Measurements from ENCODE around the gene NR4A1.

DNA sequence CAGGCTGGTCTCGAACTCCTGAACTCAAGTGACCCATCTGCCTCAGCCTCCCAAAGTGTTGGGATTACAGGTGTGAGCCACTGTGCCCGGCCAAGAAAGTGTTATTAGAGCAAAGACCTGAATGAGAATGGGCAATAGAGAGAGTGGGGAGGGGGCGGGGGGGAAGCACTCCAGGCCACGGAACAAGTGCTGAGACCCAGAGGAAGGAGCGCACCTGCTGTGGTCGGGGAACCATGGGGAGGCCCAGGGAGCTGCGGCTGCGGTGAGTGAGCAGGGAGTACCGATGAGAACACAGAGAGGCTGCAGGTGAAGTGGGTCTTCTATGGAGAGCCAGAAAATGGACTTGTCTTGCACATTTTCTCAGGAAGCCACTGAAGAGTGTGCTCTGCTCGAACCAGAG, 39.0 kb downstream of the NR4A1 start:
- TF ChIP-seq, protein P1, sequence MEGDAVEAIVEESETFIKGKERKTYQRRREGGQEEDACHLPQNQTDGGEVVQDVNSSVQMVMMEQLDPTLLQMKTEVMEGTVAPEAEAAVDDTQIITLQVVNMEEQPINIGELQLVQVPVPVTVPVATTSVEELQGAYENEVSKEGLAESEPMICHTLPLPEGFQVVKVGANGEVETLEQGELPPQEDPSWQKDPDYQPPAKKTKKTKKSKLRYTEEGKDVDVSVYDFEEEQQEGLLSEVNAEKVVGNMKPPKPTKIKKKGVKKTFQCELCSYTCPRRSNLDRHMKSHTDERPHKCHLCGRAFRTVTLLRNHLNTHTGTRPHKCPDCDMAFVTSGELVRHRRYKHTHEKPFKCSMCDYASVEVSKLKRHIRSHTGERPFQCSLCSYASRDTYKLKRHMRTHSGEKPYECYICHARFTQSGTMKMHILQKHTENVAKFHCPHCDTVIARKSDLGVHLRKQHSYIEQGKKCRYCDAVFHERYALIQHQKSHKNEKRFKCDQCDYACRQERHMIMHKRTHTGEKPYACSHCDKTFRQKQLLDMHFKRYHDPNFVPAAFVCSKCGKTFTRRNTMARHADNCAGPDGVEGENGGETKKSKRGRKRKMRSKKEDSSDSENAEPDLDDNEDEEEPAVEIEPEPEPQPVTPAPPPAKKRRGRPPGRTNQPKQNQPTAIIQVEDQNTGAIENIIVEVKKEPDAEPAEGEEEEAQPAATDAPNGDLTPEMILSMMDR (IDR thresholded peaks at IDR 0.05): no peak
- TF ChIP-seq POLR2A (IDR thresholded peaks at IDR 0.05): no peak
